A549 (cell line): Measurements from ENCODE around the gene XPNPEP2.

Experiments used
- EP300 ChIP-seq, 2 experiments: fragments of >200 bp; sonication (Bioruptor Twin); formaldehyde crosslinking; IDR thresholded peaks; 2 replicates in 1 of 2; 3 replicates in 1 of 2; pipeline ENCODE4 v1.6.1; 2016 to 2017
- MAFK ChIP-seq: fragments of 450-650 bp; IDR thresholded peaks from 2 replicates; pipeline ENCODE4 v1.6.1; 2014; ENCODE audit not compliant: partially characterized antibody
- TF ChIP-seq, protein P1 (sequence below): IDR thresholded peaks from 2 replicates; pipeline ENCODE4 v1.6.1; 2012
- TF ChIP-seq, protein P2 (sequence below): fragments of >200 bp; sonication (Bioruptor Twin); formaldehyde crosslinking; IDR thresholded peaks from 3 replicates; pipeline ENCODE4 v1.5.1; 2016

DNA sequence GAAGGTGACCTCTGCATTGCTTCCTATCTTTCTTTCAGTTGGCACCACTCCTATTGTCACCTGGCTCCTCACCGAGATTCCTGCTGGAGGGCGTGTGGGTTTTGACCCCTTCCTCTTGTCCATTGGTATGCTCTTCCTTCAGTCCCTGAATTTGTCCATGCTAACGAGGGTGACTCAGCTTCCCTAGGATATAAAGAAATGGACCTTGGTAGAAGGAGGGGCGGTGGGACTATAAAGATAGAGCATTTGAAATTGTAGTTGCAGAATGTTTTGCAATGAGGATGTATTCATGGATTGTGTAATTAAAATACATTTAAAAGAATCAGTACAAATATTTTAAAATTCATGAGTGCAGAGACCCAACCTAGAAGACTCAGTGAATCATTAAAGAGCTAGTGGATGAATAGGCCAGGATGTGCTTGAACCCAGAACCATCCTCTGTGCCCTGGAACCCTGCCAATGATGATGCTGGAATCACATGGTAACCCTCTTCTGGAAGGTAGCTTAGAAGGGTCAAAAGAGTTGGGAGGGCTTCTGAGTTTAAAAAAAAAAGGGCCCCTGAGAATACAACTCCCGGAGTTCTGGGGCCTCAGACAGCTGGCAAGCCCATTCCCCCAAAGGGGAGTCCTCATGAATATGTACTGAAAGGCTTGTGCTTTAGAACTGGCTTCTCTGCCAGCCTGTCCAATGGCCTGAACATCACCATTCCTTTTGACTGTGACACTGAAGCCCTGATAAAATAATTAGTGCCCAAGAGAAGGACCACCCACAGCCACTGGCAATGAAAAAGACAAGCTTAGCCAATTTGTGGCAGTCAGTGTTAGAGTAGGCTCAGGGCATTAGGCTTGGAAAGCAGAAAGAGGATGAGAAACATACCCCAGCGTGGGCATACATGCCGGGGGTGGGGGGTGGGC lies 8.0 kb downstream of the XPNPEP2 start:
- TF ChIP-seq EP300 (IDR thresholded peaks at IDR 0.05) (no peak), MAFK (no peak)
- TF ChIP-seq, protein P1, sequence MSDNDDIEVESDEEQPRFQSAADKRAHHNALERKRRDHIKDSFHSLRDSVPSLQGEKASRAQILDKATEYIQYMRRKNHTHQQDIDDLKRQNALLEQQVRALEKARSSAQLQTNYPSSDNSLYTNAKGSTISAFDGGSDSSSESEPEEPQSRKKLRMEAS = no peak
- TF ChIP-seq, protein P2, sequence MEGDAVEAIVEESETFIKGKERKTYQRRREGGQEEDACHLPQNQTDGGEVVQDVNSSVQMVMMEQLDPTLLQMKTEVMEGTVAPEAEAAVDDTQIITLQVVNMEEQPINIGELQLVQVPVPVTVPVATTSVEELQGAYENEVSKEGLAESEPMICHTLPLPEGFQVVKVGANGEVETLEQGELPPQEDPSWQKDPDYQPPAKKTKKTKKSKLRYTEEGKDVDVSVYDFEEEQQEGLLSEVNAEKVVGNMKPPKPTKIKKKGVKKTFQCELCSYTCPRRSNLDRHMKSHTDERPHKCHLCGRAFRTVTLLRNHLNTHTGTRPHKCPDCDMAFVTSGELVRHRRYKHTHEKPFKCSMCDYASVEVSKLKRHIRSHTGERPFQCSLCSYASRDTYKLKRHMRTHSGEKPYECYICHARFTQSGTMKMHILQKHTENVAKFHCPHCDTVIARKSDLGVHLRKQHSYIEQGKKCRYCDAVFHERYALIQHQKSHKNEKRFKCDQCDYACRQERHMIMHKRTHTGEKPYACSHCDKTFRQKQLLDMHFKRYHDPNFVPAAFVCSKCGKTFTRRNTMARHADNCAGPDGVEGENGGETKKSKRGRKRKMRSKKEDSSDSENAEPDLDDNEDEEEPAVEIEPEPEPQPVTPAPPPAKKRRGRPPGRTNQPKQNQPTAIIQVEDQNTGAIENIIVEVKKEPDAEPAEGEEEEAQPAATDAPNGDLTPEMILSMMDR = no peak
